Body of pancreas (tissue), 4 donors: Measurements from ENCODE around the gene SLC25A25.

Experiments used
- POLR2A ChIP-seq, 3 donors: fragments of 450-650 bp; IDR thresholded peaks; one replicate each; pipeline ENCODE4 v1.6.1; 2016; ENCODE audit warnings: antibody characterized with exemption in 3 of 3, mild to moderate bottlenecking in 2 of 3
- TF ChIP-seq, protein P1 (sequence below), 7 experiments: fragments of 450-650 bp in 4 of 7; fragments of 200-600 bp in 3 of 7; sonication (generic) in 3 of 7; IDR thresholded peaks; one replicate each; pipeline ENCODE4 v1.5.1; 2016 to 2019; ENCODE audit warnings: antibody characterized with exemption in 7 of 7

DNA sequence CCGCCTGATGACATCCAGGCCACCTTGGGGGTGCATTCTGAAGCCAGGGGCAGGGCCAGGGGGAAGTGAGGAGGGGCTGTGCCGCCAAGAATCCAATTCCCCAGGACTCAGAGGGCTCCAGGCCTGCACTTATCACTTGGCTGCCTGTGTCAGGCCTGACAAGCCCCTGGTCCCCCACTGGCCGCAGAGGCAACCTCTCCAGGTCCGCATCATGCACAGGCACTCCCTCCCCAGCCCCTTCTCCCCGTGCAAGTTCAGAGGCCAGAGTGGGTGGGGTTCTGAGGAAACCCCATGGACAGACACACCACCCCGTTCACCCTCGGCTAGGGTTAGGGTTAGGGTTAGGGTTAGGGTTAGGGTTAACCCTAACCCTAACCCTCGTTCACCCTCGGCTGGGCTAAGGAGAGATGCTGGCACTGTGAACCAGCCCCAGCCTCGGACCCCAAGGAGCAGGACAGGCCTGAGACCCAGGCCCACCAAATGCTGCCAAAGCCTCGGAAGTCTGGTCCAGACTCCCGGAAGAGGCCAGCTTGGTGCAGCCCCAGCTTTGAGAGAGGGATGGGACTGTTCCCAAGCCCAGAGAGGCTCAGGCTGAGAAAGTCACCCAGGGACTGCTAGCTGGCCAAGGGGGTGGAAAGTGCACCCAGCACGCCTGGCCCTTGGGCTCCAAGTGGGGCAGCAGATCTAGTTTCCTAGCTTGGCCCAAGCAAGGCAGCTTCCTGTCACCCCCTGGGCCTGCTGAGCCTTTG is 86.1 kb downstream of the SLC25A25 start:
- no peak for TF ChIP-seq POLR2A (IDR thresholded peaks at IDR 0.05)
- TF ChIP-seq, protein P1, sequence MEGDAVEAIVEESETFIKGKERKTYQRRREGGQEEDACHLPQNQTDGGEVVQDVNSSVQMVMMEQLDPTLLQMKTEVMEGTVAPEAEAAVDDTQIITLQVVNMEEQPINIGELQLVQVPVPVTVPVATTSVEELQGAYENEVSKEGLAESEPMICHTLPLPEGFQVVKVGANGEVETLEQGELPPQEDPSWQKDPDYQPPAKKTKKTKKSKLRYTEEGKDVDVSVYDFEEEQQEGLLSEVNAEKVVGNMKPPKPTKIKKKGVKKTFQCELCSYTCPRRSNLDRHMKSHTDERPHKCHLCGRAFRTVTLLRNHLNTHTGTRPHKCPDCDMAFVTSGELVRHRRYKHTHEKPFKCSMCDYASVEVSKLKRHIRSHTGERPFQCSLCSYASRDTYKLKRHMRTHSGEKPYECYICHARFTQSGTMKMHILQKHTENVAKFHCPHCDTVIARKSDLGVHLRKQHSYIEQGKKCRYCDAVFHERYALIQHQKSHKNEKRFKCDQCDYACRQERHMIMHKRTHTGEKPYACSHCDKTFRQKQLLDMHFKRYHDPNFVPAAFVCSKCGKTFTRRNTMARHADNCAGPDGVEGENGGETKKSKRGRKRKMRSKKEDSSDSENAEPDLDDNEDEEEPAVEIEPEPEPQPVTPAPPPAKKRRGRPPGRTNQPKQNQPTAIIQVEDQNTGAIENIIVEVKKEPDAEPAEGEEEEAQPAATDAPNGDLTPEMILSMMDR (IDR thresholded peaks at IDR 0.05): no peak
